Liver (tissue), 3 donors: Measurements from ENCODE around the gene FGF14.
A peak's percentile ranks its signal among the peaks of the same experiment; 100 is the strongest.

Experiments
- FOXA1 ChIP-seq: IDR thresholded peaks from 2 replicates; pipeline ENCODE4 v1.6.1; 2016; ENCODE audit warnings: antibody characterized with exemption
- GABPA ChIP-seq, 2 donors: IDR thresholded peaks in 1 of 2; conservative IDR thresholded peaks in 1 of 2; 2 replicates each; pipeline ENCODE4 v1.6.1; 2016; ENCODE audit warnings: antibody characterized with exemption in 2 of 2, mild to moderate bottlenecking in 1 of 2, moderate library complexity in 1 of 2
- HNF4G ChIP-seq: IDR thresholded peaks from 2 replicates; pipeline ENCODE4 v1.6.1; 2016; ENCODE audit warnings: antibody characterized with exemption
- JUND ChIP-seq, 2 donors: IDR thresholded peaks; 2 replicates each; pipeline ENCODE4 v1.6.1; 2016; ENCODE audit warnings: antibody characterized with exemption in 2 of 2
- RAD21 ChIP-seq, 2 donors: IDR thresholded peaks; 2 replicates each; pipeline ENCODE4 v1.6.1; 2016; ENCODE audit warnings: antibody characterized with exemption in 2 of 2, mild to moderate bottlenecking in 2 of 2
- RXRA ChIP-seq, 2 donors: IDR thresholded peaks; 2 replicates each; pipeline ENCODE4 v1.6.1; 2017 to 2018; ENCODE audit warnings: antibody characterized with exemption in 2 of 2, mild to moderate bottlenecking in 1 of 2
- SP1 ChIP-seq: IDR thresholded peaks from 2 replicates; pipeline ENCODE4 v1.6.1; 2018; ENCODE audit warnings: antibody characterized with exemption, mild to moderate bottlenecking
- TAF1 ChIP-seq: conservative IDR thresholded peaks from 2 replicates; pipeline ENCODE4 v1.6.1; 2016; ENCODE audit warnings: antibody characterized with exemption, mild to moderate bottlenecking
- YY1 ChIP-seq: IDR thresholded peaks from 2 replicates; pipeline ENCODE4 v1.6.1; 2016; ENCODE audit warnings: antibody characterized with exemption, mild to moderate bottlenecking
- TF ChIP-seq, protein P1 (sequence below): fragments of 150-350 bp; IDR thresholded peaks from 2 replicates; pipeline ENCODE4 v1.5.1; 2017; ENCODE audit warnings: improper control_type of control experiment, low read depth, low read length; ENCODE audit not compliant: missing input control
- TF ChIP-seq, protein P2 (sequence below): IDR thresholded peaks from 2 replicates; pipeline ENCODE4 v1.6.1; 2016; ENCODE audit warnings: antibody characterized with exemption, mild to moderate bottlenecking
- TF ChIP-seq, protein P3 (sequence below): IDR thresholded peaks from 2 replicates; pipeline ENCODE4 v1.6.1; 2016; ENCODE audit warnings: antibody characterized with exemption
- TF ChIP-seq, protein P4 (sequence below): IDR thresholded peaks from 2 replicates; pipeline ENCODE4 v1.6.1; 2016; ENCODE audit warnings: antibody characterized with exemption
- TF ChIP-seq, protein P5 (sequence below): IDR thresholded peaks from 2 replicates; pipeline ENCODE4 v1.6.1; 2016; ENCODE audit warnings: antibody characterized with exemption
- donor health status: healthy.
- donor health status: healthy.

DNA sequence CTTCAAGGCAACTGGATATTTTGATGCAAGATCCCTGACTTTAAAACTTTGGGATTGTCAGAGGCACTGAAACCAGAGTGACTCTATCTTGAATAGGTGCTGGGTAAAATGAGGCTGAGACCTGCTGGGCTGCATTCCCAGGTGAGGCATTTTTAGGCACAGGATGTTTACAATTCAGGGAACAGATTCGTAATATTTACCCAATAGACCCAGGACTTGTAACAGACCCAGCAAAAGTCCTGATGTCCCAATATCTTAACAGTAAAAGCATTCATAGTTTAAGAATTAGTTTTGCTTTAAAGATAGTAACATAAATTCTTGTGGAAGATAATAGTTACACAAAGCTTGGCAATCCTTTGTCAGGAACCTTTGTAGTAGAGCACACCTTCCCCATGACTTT lies 166.2 kb downstream of the FGF14 start:
- TF ChIP-seq, protein P1, sequence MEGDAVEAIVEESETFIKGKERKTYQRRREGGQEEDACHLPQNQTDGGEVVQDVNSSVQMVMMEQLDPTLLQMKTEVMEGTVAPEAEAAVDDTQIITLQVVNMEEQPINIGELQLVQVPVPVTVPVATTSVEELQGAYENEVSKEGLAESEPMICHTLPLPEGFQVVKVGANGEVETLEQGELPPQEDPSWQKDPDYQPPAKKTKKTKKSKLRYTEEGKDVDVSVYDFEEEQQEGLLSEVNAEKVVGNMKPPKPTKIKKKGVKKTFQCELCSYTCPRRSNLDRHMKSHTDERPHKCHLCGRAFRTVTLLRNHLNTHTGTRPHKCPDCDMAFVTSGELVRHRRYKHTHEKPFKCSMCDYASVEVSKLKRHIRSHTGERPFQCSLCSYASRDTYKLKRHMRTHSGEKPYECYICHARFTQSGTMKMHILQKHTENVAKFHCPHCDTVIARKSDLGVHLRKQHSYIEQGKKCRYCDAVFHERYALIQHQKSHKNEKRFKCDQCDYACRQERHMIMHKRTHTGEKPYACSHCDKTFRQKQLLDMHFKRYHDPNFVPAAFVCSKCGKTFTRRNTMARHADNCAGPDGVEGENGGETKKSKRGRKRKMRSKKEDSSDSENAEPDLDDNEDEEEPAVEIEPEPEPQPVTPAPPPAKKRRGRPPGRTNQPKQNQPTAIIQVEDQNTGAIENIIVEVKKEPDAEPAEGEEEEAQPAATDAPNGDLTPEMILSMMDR: no peak
- TF ChIP-seq, protein P2, sequence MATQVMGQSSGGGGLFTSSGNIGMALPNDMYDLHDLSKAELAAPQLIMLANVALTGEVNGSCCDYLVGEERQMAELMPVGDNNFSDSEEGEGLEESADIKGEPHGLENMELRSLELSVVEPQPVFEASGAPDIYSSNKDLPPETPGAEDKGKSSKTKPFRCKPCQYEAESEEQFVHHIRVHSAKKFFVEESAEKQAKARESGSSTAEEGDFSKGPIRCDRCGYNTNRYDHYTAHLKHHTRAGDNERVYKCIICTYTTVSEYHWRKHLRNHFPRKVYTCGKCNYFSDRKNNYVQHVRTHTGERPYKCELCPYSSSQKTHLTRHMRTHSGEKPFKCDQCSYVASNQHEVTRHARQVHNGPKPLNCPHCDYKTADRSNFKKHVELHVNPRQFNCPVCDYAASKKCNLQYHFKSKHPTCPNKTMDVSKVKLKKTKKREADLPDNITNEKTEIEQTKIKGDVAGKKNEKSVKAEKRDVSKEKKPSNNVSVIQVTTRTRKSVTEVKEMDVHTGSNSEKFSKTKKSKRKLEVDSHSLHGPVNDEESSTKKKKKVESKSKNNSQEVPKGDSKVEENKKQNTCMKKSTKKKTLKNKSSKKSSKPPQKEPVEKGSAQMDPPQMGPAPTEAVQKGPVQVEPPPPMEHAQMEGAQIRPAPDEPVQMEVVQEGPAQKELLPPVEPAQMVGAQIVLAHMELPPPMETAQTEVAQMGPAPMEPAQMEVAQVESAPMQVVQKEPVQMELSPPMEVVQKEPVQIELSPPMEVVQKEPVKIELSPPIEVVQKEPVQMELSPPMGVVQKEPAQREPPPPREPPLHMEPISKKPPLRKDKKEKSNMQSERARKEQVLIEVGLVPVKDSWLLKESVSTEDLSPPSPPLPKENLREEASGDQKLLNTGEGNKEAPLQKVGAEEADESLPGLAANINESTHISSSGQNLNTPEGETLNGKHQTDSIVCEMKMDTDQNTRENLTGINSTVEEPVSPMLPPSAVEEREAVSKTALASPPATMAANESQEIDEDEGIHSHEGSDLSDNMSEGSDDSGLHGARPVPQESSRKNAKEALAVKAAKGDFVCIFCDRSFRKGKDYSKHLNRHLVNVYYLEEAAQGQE: no peak
- TF ChIP-seq SP1: peak; percentile 66
- peak in 1 of 2 donors; percentile 50 for TF ChIP-seq GABPA (IDR thresholded peaks at IDR 0.05 in 1 of 2, conservative IDR thresholded peaks at IDR 0.05 in 1 of 2)
- TF ChIP-seq FOXA1: peak; percentile 64
- no peak for TF ChIP-seq HNF4G
- peak; percentile 24 to 33 for TF ChIP-seq RAD21 (IDR thresholded peaks at IDR 0.05)
- peak; percentile 18 for TF ChIP-seq YY1
- TF ChIP-seq JUND (IDR thresholded peaks at IDR 0.05): peak in 1 of 2 donors; percentile 48
- TF ChIP-seq, protein P3, sequence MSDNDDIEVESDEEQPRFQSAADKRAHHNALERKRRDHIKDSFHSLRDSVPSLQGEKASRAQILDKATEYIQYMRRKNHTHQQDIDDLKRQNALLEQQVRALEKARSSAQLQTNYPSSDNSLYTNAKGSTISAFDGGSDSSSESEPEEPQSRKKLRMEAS: no peak
- TF ChIP-seq TAF1: peak; percentile 24
- TF ChIP-seq, protein P4, sequence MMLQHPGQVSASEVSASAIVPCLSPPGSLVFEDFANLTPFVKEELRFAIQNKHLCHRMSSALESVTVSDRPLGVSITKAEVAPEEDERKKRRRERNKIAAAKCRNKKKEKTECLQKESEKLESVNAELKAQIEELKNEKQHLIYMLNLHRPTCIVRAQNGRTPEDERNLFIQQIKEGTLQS: no peak
- TF ChIP-seq, protein P5, sequence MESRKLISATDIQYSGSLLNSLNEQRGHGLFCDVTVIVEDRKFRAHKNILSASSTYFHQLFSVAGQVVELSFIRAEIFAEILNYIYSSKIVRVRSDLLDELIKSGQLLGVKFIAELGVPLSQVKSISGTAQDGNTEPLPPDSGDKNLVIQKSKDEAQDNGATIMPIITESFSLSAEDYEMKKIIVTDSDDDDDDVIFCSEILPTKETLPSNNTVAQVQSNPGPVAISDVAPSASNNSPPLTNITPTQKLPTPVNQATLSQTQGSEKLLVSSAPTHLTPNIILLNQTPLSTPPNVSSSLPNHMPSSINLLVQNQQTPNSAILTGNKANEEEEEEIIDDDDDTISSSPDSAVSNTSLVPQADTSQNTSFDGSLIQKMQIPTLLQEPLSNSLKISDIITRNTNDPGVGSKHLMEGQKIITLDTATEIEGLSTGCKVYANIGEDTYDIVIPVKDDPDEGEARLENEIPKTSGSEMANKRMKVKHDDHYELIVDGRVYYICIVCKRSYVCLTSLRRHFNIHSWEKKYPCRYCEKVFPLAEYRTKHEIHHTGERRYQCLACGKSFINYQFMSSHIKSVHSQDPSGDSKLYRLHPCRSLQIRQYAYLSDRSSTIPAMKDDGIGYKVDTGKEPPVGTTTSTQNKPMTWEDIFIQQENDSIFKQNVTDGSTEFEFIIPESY: no peak
- peak in 1 of 2 donors; percentile 58 for TF ChIP-seq RXRA (IDR thresholded peaks at IDR 0.05)
